NCI-H128 (cell line): ENCODE results near the gene METTL25.
"Not testable (repeated sequence)": the region's sequence is repeated elsewhere in the genome, so short reads cannot be mapped to it uniquely, and the experiment has no call there.

Experiments used
- DNase-seq: peaks from one replicate; lab custom pipeline; 2025; ENCODE audit not compliant: unreplicated experiment; lab: John Stamatoyannopoulos, UW

The METTL25 gene

DNA sequence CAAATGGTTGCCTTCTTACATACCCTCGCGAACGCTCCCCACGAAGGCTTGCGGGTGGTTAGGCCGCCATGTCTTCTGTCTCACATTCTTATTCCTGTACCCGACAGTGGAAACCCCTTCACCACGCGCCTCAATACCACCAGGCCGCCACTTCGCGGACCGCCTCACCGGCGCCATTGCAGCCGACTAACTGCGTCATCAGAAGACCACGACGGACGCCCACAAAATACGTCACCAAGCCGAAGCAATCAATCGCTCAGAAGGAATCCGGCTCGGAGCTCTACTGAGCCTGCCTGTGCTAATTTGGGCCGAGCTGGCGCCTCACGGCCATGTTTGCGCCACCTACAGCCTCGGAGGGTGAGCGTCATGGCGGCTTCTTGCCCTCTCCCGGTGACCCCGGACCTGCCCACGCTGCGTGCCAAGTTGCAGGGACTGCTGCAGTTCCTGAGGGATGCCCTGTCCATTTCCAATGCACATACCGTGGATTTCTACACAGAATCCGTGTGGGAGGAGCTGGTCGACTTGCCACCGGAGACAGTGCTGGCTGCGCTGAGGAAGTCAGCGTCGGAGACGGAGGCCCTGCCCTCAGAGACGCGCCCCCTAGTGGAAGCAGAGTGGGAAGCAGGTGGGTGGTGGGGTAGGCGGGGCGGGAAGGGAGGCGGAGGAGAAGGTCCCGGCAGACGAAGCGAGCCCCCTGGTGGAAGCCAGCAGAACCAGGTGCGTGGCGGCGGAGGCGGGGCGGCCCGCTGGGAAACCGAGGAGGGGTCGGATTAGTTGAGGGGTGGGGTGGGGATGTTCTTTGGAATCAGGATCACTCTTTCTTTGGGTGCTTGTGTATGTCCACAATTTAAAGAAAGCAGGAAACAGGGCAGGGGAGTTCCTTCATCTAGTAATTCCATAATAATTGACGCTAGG, at the start of gene METTL25, which contains the start of gene CCDC59:
Gene METTL25 (plus strand): TSS at position 330 of the 915 bp plus-strand sequence. CDS start 37 bp downstream, at position 367.
Gene CCDC59 (minus strand): TSS at position 188 of the 915 bp plus-strand sequence. CDS start 11 bp downstream, at position 177.
- peak; percentile 98 for DNase-seq

DNA sequence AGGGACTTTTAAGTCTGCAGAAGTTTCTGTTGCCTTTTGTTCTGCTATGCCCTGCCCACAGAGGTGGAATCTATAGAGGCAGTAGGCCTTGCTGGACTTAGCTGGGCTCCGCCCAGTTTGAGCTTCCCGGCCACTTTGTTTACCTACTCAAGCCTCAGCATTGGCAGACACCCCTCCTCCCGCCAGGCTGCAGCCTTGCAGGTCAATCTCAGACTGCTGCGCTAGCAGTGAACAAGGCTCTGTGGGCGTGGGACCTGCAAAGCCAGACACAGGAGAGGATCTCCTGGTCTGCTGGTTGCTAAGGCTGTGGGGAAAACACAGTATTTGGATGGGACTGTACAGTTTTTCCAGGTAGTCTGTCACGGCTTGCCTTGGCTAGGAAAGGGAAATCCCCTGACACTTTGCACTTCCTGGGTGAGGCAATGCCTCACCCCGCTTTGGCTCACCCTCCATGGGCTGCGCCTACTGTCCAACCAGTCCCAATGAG, 43.9 kb upstream of the METTL25 start:
- DNase-seq: no peak

GRCh38 chr12:82319276-82319675, 39.1 kb upstream of the METTL25 start:
- no peak for DNase-seq

DNA sequence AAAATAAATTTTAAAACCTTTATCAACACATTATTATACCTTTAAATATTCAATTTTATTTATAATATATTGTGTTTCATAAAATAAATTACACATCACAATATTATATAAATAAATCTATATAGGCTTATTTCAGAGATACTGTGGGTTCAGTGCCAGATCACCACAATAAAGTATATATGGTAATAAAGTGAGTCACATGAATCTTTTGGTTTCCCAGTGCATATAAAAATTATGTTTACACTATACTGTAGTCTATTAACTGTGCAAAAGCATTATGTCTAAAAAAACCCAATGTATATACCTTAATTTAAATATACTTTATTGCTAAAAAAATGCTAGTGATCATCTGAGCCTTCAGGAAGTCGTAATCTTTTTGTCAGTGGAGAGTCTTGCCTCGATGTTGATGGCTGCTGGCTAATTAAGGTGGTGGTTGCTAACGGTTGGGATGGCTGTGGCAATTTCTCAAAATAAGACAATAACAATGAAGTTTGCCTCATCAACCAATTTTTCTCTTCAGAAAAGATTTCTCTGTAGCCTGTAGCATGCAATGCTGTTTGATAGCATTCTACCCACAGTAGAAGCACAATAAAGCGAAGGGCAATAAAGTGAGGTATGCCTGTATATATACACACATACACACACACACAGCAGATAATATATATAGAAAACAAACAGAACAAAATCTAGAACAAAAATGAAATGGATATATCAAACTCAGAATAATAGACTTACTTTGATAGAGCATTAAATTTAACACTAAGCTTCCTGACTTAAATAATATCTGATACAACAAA, 32.6 kb upstream of the METTL25 start:
- DNase-seq: no peak

DNA sequence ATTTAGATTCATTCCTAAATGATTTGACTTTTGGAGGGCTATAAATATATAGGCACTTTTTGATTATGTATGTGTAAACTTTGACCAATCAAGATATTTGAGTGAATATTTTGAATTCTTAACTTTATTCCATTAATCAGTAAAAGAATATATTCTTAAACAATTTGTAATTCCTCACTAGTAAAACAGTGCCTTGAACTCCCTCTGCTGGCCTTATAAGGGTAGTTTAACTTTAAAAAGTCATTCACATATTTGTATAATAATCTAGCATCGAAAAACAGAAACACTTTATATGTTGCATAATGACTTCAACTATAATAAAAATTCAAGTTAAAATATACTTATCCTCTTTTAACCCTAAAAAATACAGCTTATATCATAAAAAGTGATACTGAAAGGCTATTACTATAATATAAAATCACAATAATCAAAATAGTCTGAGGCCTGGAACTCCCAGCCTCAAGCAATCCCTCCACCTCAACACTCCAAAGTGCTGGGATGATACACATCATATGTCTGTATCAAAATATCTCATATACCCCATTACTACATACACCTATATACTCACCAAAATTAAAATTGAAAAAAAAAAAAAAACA, 31.3 kb upstream of the METTL25 start:
- DNase-seq: peak; percentile 11

- DNase-seq: no peak
Observed at GRCh38 chr12:82327861-82328260, 30.5 kb upstream of the METTL25 start.

DNA sequence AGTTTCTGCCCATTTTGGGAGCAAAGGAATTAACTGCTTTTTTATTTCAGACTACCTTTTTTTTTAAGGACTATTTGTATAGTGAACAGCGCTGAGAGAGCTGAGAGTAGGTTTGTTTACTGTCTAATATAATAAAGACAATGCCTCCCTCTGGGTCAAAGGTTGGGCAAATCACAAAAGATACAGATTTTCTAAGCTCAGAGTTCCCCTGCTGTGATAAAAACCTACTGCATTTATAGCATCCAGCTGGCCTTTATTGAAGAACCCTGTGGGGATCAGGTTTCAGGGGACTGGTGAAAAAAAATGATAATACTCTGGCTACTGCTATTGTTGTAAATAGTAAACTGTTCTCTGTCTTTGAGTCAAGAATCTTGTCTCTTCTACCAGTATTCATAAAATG, 28.8 kb upstream of the METTL25 start:
- peak; percentile 80 for DNase-seq

DNA sequence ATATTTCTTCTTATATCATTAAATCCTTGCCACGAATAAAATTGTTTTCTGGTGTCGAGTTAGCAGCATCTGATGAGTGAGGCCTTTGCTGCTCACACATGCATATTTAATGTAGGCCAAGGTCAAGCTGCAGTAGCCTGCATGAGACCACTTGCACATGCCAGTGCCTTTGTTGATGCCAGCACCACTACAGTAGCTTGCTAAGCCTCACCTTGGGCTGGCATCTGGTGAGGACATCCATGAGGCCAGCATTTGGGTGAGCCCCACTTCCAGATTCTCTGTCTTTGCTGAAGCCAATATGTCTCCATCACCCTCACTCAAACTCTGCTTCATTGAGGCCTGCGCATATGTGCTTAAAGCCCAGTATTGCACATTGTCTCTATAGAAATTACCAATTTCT, 8.2 kb upstream of the METTL25 start:
- no peak for DNase-seq

DNA sequence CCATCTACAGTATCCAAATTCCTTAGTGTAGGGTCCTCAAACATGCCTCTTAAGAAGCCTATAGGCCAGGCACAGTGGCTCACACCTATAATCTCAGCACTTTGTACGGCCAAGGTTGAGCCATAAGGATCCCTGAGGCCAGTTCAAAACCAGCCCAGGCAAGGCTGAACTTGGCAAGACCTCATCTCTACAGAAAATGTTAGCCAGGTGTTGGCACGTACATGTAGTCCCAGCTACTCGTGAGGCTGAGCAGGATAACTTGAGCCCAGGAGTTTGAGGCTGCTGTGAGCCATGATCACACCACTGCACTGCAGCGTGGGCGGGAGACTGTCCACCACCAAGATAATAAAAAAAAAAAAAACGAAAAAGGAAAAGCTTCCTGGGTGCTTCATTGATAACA, 6.9 kb upstream of the METTL25 start:
- no peak for DNase-seq

GRCh38 chr12:82357340-82357739, 989 bp upstream of the METTL25 start:
- DNase-seq: no peak

- DNase-seq: no peak
Observed at GRCh38 chr12:82357845-82358199, 507 bp upstream of the METTL25 start.

DNA sequence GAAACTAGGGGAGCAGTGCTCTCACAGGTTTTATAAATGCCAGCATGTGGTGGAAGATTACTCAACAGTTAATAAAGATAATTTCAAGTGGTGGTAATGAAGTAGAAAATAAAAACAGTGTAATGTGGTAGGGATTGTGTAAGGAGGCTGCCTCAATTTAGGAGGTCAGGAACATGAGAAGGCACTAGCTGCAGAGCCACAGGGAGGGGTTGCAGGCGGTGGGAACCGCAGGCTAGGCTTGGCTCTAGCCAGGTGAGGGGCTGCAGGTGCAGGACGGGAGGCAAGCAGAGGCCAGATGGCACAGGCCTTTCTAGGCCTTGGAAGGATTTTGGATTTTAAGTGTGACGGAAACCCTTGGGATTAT, 768 bp downstream of the METTL25 start:
- peak; percentile 48 for DNase-seq

DNA sequence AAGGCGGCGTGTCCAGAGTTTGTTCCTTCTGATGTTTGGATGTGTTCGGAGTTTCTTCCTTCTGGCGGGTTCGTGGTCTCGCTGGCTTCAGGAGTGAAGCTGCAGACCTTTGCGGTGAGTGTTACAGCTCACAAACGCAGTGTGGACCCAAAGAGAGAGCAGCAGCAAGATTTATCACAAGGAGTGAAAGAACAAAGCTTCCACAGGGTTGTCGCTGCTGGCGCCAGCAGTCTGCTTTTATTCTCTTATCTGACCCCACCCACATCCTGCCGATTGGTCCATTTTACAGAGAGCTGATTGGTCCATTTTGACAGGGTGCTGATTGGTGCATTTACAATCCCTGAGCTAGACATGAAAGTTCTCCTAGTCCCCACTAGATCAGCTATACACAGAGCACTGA, 2.5 kb downstream of the METTL25 start:
- DNase-seq: not testable (repeated sequence)

DNA sequence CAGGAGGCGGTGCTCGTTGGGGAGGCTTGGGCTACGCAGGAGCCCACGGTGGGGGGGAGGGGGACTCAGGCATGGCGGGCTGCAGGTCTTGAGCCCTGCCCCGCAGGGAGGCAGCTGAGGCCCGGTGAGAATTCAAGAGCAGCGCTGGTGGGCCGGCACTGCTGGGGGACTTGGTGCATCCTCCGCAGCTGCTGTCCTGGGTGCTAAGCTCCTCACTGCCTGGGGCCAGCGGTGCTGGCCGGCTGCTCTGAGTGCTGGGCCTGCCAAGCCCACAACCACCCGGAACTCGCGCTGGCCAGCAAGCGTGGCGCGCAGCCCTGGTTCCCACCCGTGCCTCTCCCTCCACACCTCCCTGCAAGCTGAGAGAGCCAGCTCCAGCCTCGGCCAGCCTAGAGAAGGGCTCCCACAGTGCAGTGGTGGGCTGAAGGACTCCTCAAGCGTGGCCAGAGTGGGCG, 3.2 kb downstream of the METTL25 start:
- DNase-seq: no peak

DNA sequence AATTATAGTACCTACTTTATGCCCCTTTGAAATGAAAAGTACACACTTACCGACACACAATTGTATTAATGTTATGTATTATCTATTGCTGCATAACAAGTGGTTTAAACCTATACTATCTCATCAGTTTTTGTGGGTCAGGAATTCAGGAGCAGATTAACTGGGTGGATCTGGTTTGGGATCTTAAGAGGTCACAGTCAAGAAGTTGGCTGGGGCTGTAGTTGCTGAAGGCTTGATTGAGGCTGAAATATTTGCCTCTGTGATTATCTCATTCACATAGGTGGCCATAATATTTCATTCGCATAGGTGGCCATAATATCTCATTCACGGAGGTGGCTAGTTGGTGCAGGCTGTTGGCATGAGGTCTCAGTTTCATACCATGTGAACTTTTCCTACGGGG, 5.7 kb downstream of the METTL25 start:
- DNase-seq: no peak

- DNase-seq: no peak
Observed at GRCh38 chr12:82366197-82366596, 7.9 kb downstream of the METTL25 start.

DNA sequence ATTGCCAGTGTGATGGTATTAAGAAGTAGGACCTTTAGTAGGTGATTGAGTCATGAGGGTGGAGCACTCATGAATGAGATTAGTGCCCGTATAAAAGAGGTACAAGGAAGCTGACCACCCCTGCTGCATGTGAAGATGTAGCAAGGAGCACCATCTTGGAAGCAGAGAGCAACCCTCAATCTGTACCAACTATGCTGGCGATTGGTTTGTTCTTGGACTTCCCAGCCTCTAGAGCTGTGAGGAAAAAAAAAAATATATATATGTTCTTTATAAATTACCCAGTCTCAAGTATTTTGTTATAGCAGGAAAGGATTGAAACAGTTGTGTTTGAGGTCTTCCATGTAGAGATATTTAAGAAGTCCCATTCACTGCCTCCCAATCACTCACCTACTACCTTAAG, 16.9 kb downstream of the METTL25 start:
- no peak for DNase-seq

GRCh38 chr12:82378997-82379396, 20.7 kb downstream of the METTL25 start:
- no peak for DNase-seq

DNA sequence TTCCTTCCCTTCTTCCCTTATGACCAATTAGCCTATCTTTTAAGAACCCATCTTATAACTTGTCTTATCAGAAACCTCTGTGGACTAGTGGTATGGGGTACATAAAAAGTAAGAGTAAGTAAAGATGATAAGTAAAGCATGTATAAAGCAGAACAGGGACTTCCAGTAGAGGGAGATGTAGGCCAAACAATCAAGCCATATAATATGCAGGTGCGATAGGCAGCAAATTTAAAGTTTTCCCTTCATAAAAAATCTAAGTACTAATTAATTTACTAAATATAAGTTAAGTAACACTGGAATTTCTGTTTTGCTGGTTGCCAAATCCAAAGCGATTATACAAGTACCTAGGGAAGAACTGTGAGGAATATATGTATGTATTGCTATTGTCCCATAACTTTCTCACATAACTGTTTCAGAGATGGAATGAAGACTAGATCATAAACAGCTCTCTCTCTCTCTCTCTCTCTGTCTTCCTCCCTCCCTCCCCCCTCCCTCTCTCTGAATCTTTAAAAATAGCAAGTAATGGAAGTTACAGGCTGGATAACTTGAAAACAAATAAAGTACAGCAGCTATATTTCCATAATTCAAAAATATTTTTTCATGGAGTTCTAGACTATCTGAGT, 25.7 kb downstream of the METTL25 start:
- no peak for DNase-seq

- DNase-seq: no peak
Observed at GRCh38 chr12:82398879-82399278, 40.5 kb downstream of the METTL25 start.

GRCh38 chr12:82400819-82401218, 42.5 kb downstream of the METTL25 start:
- DNase-seq: no peak
